CD4-positive, alpha-beta T cell (primary cell): ENCODE data around the gene TROAP. TPM values are rescaled to one million over a fixed set of nuclear protein-coding genes. Genes with fewer than 3 reads are reported as not detected.

Source experiments
- ATAC-seq: fragments of 200-7000 bp; cut with Tn5 transposase; one replicate; pipeline ENCODE4 v1.10.0; 2022; ENCODE audit warnings: mild to moderate bottlenecking; ENCODE audit not compliant: poor library complexity
- CTCF ChIA-PET: fragments of 350-600 bp; sonication (Branson Sonifier 250); formaldehyde crosslinking; loops from one replicate; lab custom pipeline; 2021; ENCODE audit warnings: antibody characterized with exemption, inconsistent platforms; lab: Charles Lee
- POLR2A ChIA-PET: fragments of 350-600 bp; sonication (Branson Sonifier 250); formaldehyde crosslinking; loops from one replicate; lab custom pipeline; 2021; ENCODE audit warnings: antibody characterized with exemption, inconsistent platforms; lab: Charles Lee
- DNase-seq, 14 experiments: peaks; one replicate each; pipeline ENCODE4 v3.0.0-alpha.2; 2013 to 2020; ENCODE audit warnings: mixed read lengths in 2 of 14
- H3K27ac ChIP-seq, 2 donors: one replicate each; pipeline versions ENCODE4 v1.5.1 to v1.7.0; 2013; ENCODE audit warnings: low read length in 2 of 2, low read depth in 1 of 2, mild to moderate bottlenecking in 1 of 2
- H3K27me3 ChIP-seq, 2 experiments: 1 replicate in 1 of 2; 2 replicates in 1 of 2; pipeline versions ENCODE4 v1.6.1 to v1.7.0; 2013; ENCODE audit warnings: low read length in 2 of 2, control low read depth in 1 of 2, mild to moderate bottlenecking in 1 of 2, moderate library complexity in 1 of 2; ENCODE audit not compliant: insufficient read depth in 2 of 2, control insufficient read depth in 1 of 2
- H3K36me3 ChIP-seq: one replicate; pipeline ENCODE4 v1.6.1; 2013; ENCODE audit warnings: low read length, control low read depth; ENCODE audit not compliant: insufficient read depth
- H3K4me1 ChIP-seq: one replicate; pipeline ENCODE4 v1.6.1; 2013; ENCODE audit warnings: low read length, control low read depth; ENCODE audit not compliant: insufficient read depth
- H3K4me3 ChIP-seq: one replicate; pipeline ENCODE4 v1.5.1; 2013; ENCODE audit warnings: mild to moderate bottlenecking, low read length, moderate library complexity
- H3K9me3 ChIP-seq, 2 experiments: 1 replicate in 1 of 2; 2 replicates in 1 of 2; pipeline versions ENCODE4 v1.6.1 to v1.7.0; 2013; ENCODE audit warnings: low read length in 2 of 2, mild to moderate bottlenecking in 2 of 2, control low read depth in 1 of 2, moderate library complexity in 1 of 2; ENCODE audit not compliant: control insufficient read depth in 1 of 2, insufficient read depth in 1 of 2
- H3K27ac Mint-ChIP-seq: one replicate; pipeline ENCODE4 v1.8.0; 2020; ENCODE audit warnings: mixed read lengths
- H3K27me3 Mint-ChIP-seq: one replicate; pipeline ENCODE4 v1.8.0; 2021; ENCODE audit warnings: mixed read lengths
- H3K36me3 Mint-ChIP-seq: one replicate; pipeline ENCODE4 v1.8.0; 2021; ENCODE audit warnings: low read depth, mixed read lengths
- H3K4me1 Mint-ChIP-seq: one replicate; pipeline ENCODE4 v1.8.0; 2021; ENCODE audit warnings: low read depth, mixed read lengths
- H3K4me3 Mint-ChIP-seq: one replicate; pipeline ENCODE4 v1.8.0; 2020; ENCODE audit warnings: mild to moderate bottlenecking, mixed read lengths
- H3K9me3 Mint-ChIP-seq: one replicate; pipeline ENCODE4 v1.8.0; 2020; ENCODE audit warnings: mixed read lengths
- CTCF ChIP-seq: fragments of 200-600 bp; IDR thresholded peaks from one replicate; pipeline ENCODE4 v1.8.0; 2022; ENCODE audit warnings: antibody characterized with exemption, mild to moderate bottlenecking
- intact Hi-C, 2 experiments: fragments of 100-400 bp; cut with DNase I in 1 of 2; cut with micrococcal nuclease in 1 of 2; formaldehyde crosslinking; loops; one replicate each; pipeline versions ENCODE4 v1.15.1 to v1.9.0; 2023 to 2025; cut with DNase I, micrococcal nuclease
- total RNA-seq, 174 experiments: library from RNA in 2 of 174; stranded (reverse) in 2 of 174; gene quantifications; one replicate each; pipeline ENCODE4 v1.2.3 and lab custom pipeline; 2021 to 2026

TROAP gene
- total RNA-seq, 2 experiments from 2014 or later: 0.30 to 0.31 TPM

- TF ChIP-seq CTCF: no peak
These were observed 4.8 kb downstream of the TROAP start for GRCh38 chr12:49327887-49328286.

GRCh38 chr12:49328816-49329215, 5.8 kb downstream of the TROAP start:
- Mint-ChIP-seq H3K27ac (no peak overlapping the region), H3K4me3 (no peak overlapping the region), H3K36me3 (no peaks in the 10 kb centered on the region), H3K27me3 (peaks cover 28% of the 10 kb centered on the region), H3K9me3 (no peaks in the 10 kb centered on the region), H3K4me1 (peaks cover 5% of the 10 kb centered on the region)
- Histone ChIP-seq H3K27me3 (peaks cover 8 to 10% of the 10 kb centered on the region in 2 experiments), H3K4me3 (no peak overlapping the region), H3K36me3 (no peaks in the 10 kb centered on the region), H3K27ac (no peak overlapping the region), H3K9me3 (no peaks in the 10 kb centered on the region), H3K4me1 (peaks cover 8% of the 10 kb centered on the region)
- POLR2A ChIA-PET: no interaction called here
- intact Hi-C loops: no loop called here
- no peak for TF ChIP-seq CTCF
- CTCF ChIA-PET: interaction anchor here (0.8 kb wide), 1 partner anchor 19 kb away, joined by 3 read pairs; no protein-coding TSS in a partner anchor
- DNase-seq (no peak), ATAC-seq (no peak)

More at GRCh38 chr12:49327887-49328286, 4.8 kb downstream of the TROAP start:
- intact Hi-C loops: no loop called here
- Mint-ChIP-seq H3K27me3 (peaks cover 22% of the 10 kb centered on the region), H3K9me3 (no peaks in the 10 kb centered on the region), H3K4me1 (peaks cover 9% of the 10 kb centered on the region), H3K4me3 (no peak overlapping the region), H3K36me3 (no peaks in the 10 kb centered on the region), H3K27ac (no peak overlapping the region)
- H3K27me3 ChIP-seq: peaks cover 0 to 5% of the 10 kb centered on the region in 2 experiments
- POLR2A ChIA-PET: no interaction called here
- no peak overlapping the region for H3K4me3 ChIP-seq
- no peak for DNase-seq
- no peak overlapping the region for H3K27ac ChIP-seq
- H3K4me1 ChIP-seq: peaks cover 12% of the 10 kb centered on the region
- ATAC-seq: no peak
- no peaks in the 10 kb centered on the region for H3K36me3 ChIP-seq
- CTCF ChIA-PET: no interaction called here
- no peaks in the 10 kb centered on the region for H3K9me3 ChIP-seq

GRCh38 chr12:49330032-49330619, 7.1 kb downstream of the TROAP start:
- ChIA-PET POLR2A (no interaction called here), CTCF (no interaction called here)
- TF ChIP-seq CTCF: no peak
- Histone ChIP-seq H3K9me3 (no peaks in the 10 kb centered on the region), H3K27ac (no peak overlapping the region), H3K4me3 (no peak overlapping the region), H3K4me1 (peaks cover 7% of the 10 kb centered on the region), H3K36me3 (no peaks in the 10 kb centered on the region), H3K27me3 (peaks cover 21 to 24% of the 10 kb centered on the region in 2 experiments)
- intact Hi-C loops: no loop called here
- DNase-seq (no peak), ATAC-seq (no peak)
- Mint-ChIP-seq H3K4me1 (peaks cover 11% of the 10 kb centered on the region), H3K27ac (no peak overlapping the region), H3K36me3 (no peaks in the 10 kb centered on the region), H3K4me3 (no peak overlapping the region), H3K9me3 (no peaks in the 10 kb centered on the region), H3K27me3 (peaks cover 39% of the 10 kb centered on the region)
